ENCODE data around the gene BEND7.

BEND7 gene, protein sequence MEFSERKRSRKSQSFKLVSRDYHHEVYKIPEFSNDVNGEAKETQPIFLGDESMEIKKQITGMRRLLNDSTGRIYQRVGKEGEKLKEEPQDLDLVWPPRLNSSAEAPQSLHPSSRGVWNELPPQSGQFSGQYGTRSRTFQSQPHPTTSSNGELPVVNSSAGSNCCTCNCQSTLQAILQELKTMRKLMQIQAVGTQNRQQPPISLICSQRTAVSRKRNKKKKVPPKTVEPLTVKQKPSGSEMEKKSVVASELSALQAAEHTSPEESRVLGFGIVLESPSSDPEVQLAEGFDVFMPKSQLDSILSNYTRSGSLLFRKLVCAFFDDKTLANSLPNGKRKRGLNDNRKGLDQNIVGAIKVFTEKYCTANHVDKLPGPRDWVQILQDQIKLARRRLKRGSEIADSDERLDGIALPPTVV

DNA sequence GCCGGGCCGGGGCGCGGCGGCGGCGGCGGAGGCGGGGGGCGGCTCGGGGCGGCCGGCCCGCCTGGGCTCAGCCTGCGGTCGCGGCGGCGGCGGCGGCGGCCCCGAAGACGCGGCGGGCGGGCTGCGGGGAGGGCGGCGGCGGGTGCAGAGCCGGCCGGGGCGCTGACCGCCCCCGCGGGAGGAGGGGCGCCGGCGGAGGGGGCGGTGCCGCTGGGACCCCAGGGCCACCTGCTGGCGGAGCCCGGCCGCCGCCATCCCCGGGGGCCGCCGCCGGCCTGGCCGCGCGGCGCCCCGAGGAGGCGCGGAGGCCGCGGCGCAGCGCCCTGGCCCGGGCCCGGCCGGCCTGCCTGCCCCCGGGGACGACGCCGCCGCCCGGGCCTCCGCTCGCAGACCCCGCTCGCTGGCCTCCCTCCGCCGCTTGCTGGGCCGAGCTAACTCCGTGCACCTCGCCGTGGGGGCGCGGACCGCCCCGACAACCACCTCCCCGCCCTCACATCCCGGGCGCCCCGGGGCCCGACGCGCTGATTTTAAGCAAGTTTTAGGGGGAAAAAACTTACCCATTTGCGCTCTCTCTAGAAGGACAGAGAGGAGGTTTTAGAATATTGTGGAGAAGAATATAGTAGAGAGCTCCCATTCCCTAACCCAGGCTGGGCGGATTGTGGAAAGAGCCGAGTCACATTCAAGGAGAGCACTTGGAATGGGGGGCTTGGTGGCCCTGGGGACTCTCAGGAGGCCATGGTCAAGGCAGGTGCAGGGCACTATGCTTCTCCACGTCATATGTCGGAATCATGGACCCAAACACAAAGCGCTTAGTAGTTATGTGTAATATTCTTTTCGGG is at the start of gene BEND7:
BEND7 (minus strand) TSS at position 140 of the 839 bp plus-strand sequence. CDS start 481 bp downstream, outside the sequence.
- peak; percentile 9 for DNase-seq (ENCODE audit: low read depth)
- TF ChIP-seq POLR2A (IDR thresholded peaks at IDR 0.05; ENCODE audit: extremely low read depth, insufficient read length) (no peak), MYC (IDR thresholded peaks at IDR 0.05; ENCODE audit: low read depth, low read length) (no peak)
- TF ChIP-seq, protein P1, sequence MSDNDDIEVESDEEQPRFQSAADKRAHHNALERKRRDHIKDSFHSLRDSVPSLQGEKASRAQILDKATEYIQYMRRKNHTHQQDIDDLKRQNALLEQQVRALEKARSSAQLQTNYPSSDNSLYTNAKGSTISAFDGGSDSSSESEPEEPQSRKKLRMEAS (IDR thresholded peaks at IDR 0.05; ENCODE audit: low read depth, low read length), result no peak
- TF ChIP-seq, protein P2, sequence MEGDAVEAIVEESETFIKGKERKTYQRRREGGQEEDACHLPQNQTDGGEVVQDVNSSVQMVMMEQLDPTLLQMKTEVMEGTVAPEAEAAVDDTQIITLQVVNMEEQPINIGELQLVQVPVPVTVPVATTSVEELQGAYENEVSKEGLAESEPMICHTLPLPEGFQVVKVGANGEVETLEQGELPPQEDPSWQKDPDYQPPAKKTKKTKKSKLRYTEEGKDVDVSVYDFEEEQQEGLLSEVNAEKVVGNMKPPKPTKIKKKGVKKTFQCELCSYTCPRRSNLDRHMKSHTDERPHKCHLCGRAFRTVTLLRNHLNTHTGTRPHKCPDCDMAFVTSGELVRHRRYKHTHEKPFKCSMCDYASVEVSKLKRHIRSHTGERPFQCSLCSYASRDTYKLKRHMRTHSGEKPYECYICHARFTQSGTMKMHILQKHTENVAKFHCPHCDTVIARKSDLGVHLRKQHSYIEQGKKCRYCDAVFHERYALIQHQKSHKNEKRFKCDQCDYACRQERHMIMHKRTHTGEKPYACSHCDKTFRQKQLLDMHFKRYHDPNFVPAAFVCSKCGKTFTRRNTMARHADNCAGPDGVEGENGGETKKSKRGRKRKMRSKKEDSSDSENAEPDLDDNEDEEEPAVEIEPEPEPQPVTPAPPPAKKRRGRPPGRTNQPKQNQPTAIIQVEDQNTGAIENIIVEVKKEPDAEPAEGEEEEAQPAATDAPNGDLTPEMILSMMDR (IDR thresholded peaks at IDR 0.05; ENCODE audit: low read depth, low read length), result no peak
- H3K4me3 ChIP-seq (ENCODE audit: low read depth, low read length), result no peak within 1 kb of the TSS

DNA sequence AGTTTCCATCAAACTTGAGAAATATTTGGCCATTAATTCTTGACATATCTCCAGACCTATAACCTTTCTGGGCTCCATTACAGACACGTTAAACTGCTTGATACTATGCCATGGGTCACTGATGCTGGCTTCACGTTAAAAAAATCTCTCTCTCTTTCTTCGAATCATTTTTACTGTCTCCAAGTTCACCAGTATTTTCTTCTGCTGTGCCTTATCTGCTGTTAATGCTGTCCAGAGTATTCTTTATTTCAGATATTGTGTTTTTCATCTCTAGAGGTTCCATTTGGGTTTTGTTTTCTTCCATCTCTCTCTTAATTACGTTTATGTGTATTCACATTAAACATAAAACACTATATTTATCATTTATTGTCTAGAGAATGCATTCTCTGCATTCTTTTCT is 45.1 kb upstream of the BEND7 start:
- no peak overlapping the region for H3K4me3 ChIP-seq (ENCODE audit: low read depth, low read length)
- DNase-seq (ENCODE audit: low read depth), result no peak
- TF ChIP-seq MYC (IDR thresholded peaks at IDR 0.05; ENCODE audit: low read depth, low read length), result no peak
- TF ChIP-seq POLR2A (IDR thresholded peaks at IDR 0.05; ENCODE audit: extremely low read depth, insufficient read length), result no peak
- TF ChIP-seq, protein P2 (IDR thresholded peaks at IDR 0.05; ENCODE audit: low read depth, low read length), result no peak
- TF ChIP-seq, protein P1 (IDR thresholded peaks at IDR 0.05; ENCODE audit: low read depth, low read length), result no peak

DNA sequence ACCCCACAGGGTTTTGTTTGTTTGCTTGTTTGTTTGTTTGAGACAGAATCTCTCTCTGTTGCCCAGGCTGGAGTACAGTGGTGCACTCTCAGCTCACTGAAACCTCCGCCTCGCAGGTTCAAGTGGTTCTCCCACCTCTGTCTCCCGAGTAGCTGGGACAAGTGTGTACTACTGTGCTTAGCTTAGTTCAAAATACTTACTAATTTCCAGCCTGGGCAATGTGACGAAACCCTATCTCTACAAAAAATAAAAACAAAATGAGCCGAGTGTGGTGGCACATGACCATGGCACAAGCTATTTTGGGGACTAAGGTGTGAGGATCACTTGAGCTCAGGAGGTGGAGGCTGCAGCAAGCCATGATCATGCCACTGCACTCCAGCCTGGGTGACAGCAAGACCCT is 42.7 kb upstream of the BEND7 start:
- no peak overlapping the region for H3K4me3 ChIP-seq (ENCODE audit: low read depth, low read length)
- TF ChIP-seq MYC (IDR thresholded peaks at IDR 0.05; ENCODE audit: low read depth, low read length) (no peak), POLR2A (IDR thresholded peaks at IDR 0.05; ENCODE audit: extremely low read depth, insufficient read length) (no peak)
- TF ChIP-seq, protein P2 (IDR thresholded peaks at IDR 0.05; ENCODE audit: low read depth, low read length), result no peak
- TF ChIP-seq, protein P1 (IDR thresholded peaks at IDR 0.05; ENCODE audit: low read depth, low read length), result no peak
- DNase-seq (ENCODE audit: low read depth), result no peak

DNA sequence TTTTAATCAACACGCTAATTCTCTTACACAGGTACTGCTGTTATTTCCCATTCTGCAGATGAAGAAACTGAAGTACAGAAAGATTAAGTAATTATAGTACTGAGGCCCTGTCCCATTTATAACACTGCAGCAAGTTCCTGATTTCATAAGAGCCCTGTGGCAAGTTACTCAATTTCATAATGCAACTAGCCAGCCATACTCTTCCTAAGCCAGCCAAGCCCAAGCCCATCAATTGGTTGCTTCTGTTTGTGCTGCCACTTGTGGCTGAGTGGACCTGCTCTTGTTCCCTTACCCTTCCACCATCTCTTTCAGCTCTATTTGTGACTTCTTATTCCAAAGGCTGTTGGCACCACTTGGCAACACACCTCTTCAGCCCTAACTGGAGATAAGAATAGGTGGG is 38.2 kb upstream of the BEND7 start:
- DNase-seq (ENCODE audit: low read depth), result peak; percentile 84
- H3K4me3 ChIP-seq (ENCODE audit: low read depth, low read length), result no peak overlapping the region
- TF ChIP-seq POLR2A (IDR thresholded peaks at IDR 0.05; ENCODE audit: extremely low read depth, insufficient read length) (no peak), MYC (IDR thresholded peaks at IDR 0.05; ENCODE audit: low read depth, low read length) (no peak)
- TF ChIP-seq, protein P2 (IDR thresholded peaks at IDR 0.05; ENCODE audit: low read depth, low read length), result no peak
- TF ChIP-seq, protein P1 (IDR thresholded peaks at IDR 0.05; ENCODE audit: low read depth, low read length), result no peak

DNA sequence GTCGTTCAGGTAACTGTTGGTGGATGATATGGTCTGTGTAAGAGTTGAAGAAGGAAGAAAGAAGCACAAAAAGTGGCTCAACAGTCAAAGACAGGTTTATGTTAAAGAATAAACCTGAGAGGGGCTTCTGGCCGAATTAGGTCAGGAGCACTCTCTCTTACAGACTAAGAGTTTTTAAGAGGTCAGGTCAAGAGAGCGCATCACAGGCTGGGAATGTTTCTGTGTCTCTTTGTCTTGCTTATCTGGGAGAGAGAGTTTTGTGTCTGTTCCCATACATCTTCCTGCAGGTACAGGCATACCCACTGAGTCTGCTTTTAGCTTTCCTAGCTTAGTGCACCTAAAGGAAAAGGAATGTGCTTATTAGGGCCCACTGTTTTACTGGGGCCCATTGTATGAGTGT is 35.8 kb upstream of the BEND7 start:
- TF ChIP-seq, protein P2 (IDR thresholded peaks at IDR 0.05; ENCODE audit: low read depth, low read length), result no peak
- no peak for TF ChIP-seq MYC (IDR thresholded peaks at IDR 0.05; ENCODE audit: low read depth, low read length)
- TF ChIP-seq POLR2A (IDR thresholded peaks at IDR 0.05; ENCODE audit: extremely low read depth, insufficient read length), result no peak
- TF ChIP-seq, protein P1 (IDR thresholded peaks at IDR 0.05; ENCODE audit: low read depth, low read length), result no peak
- H3K4me3 ChIP-seq (ENCODE audit: low read depth, low read length), result no peak overlapping the region
- no peak for DNase-seq (ENCODE audit: low read depth)

All from NB4 (cell line).